Activated CD4-positive, alpha-beta T cell treated with anti-CD3 and anti-CD28 coated beads, Interleukin-2, amount 10 ng/mL, durations not matched to agents 24 days and 14 days (primary cell): ENCODE data around the gene TNFRSF21. TPM values are rescaled to one million over a fixed set of nuclear protein-coding genes. Genes with fewer than 3 reads are reported as not detected.

ENCODE experiments used
- DNase-seq: peaks from one replicate; pipeline ENCODE4 v3.0.0; 2022
- H3K27ac Mint-ChIP-seq: one replicate; pipeline ENCODE4 v1.8.0; 2022; ENCODE audit warnings: mild to moderate bottlenecking, mixed read lengths
- H3K27me3 Mint-ChIP-seq: one replicate; pipeline ENCODE4 v1.8.0; 2022; ENCODE audit warnings: mixed read lengths
- H3K36me3 Mint-ChIP-seq: one replicate; pipeline ENCODE4 v1.8.0; 2022; ENCODE audit warnings: low read depth, mild to moderate bottlenecking, mixed read lengths
- H3K4me1 Mint-ChIP-seq: one replicate; pipeline ENCODE4 v1.8.0; 2021; ENCODE audit warnings: mixed read lengths
- H3K4me3 Mint-ChIP-seq: one replicate; pipeline ENCODE4 v1.8.0; 2022; ENCODE audit warnings: mild to moderate bottlenecking, moderate library complexity, mixed read lengths
- H3K9me3 Mint-ChIP-seq: one replicate; pipeline ENCODE4 v1.8.0; 2021; ENCODE audit warnings: mixed read lengths
- intact Hi-C: fragments of 100-400 bp; cut with micrococcal nuclease; formaldehyde crosslinking; loops from one replicate; pipeline ENCODE4 v1.15.1; 2023
- total RNA-seq: library from RNA; stranded (reverse); gene quantifications from 2 replicates; pipeline ENCODE4 v1.2.3, GENCODE V29; 2022

TNFRSF21 gene
- total RNA-seq, 1 donor from 2014 or later, result 3.8 TPM

DNA sequence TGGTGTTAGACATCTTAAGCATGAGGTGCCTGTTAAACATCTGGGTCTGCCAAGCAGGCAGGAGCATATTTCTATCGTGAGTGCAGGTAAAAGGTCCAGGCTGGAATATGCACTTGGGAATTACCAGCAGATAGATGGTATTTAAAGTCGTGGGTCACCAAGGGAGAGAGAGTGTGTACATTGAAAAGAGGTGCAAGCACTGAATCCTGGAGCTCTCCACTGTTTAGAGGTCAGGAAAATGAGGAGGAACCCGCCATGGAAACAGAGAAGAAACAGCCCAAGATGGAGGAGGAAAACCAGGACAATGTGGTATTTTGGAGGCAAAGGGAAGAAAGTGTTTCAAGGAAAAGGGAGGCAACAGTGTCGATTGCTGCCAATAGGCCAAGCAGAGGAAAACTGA, 46.4 kb downstream of the TNFRSF21 start:
- no peak overlapping the region for H3K27ac Mint-ChIP-seq
- no peaks in the 10 kb centered on the region for H3K4me1 Mint-ChIP-seq
- no peaks in the 10 kb centered on the region for H3K27me3 Mint-ChIP-seq
- H3K9me3 Mint-ChIP-seq, result no peaks in the 10 kb centered on the region
- H3K4me3 Mint-ChIP-seq, result no peak overlapping the region
- no peaks in the 10 kb centered on the region for H3K36me3 Mint-ChIP-seq
- DNase-seq, result no peak
- intact Hi-C loops, result no loop called here

DNA sequence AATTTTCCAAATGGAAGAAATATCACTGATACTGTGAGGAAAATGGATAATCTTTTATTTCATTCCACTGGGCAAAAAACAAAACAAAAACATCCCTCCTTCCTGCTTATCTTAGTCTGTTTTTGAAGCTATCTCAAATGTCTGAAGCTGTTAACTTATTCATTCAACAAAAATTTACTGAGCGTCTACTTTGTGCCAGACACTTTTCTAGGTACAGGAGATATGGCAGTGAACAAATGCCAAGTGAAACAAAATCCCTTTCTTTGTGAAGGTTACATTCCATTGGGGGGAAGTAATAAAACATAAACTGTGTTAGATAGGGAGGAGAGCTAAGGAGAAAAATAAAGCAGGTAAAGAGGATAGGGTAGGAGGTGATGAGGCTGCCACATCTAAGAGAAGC, 47.5 kb downstream of the TNFRSF21 start:
- DNase-seq, result no peak
- Mint-ChIP-seq H3K36me3 (no peaks in the 10 kb centered on the region), H3K9me3 (no peaks in the 10 kb centered on the region), H3K27me3 (no peaks in the 10 kb centered on the region), H3K27ac (no peak overlapping the region), H3K4me1 (no peaks in the 10 kb centered on the region), H3K4me3 (no peak overlapping the region)
- intact Hi-C loops, result no loop called here

DNA sequence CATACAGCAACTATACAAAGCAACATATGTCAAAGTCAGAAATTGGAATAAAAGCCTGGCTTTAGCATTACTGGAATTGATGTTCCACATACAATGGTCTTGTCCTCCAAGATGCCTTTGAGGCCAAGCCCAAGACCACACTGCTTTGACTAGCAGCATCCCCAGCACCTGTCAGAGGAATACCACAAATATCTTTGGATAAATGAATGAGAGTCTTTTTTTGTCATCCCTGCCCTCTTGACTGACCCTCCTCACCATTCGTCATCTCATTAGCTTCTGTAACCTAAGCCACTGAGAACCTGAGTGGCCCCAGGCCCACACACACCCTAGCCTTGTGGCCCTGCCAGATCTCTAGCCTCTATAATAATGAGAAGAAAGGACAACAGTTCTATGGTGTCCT, 48.5 kb downstream of the TNFRSF21 start:
- Mint-ChIP-seq H3K27me3 (no peaks in the 10 kb centered on the region), H3K36me3 (no peaks in the 10 kb centered on the region), H3K4me1 (no peaks in the 10 kb centered on the region), H3K4me3 (no peak overlapping the region), H3K9me3 (no peaks in the 10 kb centered on the region), H3K27ac (no peak overlapping the region)
- intact Hi-C loops, result no loop called here
- DNase-seq, result no peak

DNA sequence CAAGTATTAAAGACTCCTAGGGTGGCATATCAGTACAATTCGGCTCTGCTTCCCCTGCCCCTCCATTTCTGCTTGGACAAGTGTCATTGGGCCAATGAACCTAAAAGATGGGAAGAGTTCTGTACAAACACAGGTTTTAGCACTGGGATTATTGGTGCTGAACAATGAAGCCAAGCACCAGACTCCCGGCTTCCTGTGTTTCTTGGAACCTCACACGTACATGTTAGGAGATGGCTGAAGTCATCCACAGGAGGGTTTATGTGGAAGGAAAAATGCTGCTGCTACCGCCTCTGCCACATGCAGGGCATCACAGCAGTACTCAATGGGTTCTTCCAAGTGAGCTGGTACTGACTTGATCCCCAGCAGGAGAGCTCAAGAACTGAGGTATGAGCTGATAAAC, 49.7 kb downstream of the TNFRSF21 start:
- H3K36me3 Mint-ChIP-seq, result no peaks in the 10 kb centered on the region
- no peaks in the 10 kb centered on the region for H3K9me3 Mint-ChIP-seq
- no peaks in the 10 kb centered on the region for H3K27me3 Mint-ChIP-seq
- H3K27ac Mint-ChIP-seq, result no peak overlapping the region
- intact Hi-C loops, result no loop called here
- no peaks in the 10 kb centered on the region for H3K4me1 Mint-ChIP-seq
- no peak for DNase-seq
- H3K4me3 Mint-ChIP-seq, result no peak overlapping the region

DNA sequence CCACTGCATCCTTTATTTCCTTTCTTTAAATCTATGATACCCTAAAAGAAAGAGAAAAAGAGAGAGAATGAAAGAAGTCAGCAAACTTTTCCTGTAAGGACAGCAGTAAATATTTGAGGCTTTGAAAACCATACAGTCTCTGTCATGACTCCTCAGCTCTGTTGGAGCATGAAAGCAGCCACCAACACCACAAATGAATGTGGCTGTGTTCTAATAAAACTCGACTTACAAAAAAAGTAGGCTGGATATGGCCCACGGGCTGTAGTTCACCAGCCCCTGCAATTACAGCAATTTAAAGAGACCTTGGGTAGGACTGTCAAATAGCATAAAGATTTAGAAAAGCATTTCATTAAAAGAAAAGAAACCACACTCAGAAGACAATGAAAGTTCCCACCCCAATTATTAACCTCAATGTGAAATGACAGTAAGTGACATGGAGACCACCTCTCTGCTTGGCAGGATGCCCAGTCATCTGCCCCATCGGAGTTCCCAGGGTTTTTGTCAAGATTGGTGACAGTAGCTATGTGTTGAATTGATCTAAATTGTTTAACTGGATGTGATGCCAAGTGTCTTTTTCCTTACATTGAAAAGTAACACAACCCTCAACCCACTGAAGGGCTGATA, 50.9 kb downstream of the TNFRSF21 start:
- Mint-ChIP-seq H3K9me3 (no peaks in the 10 kb centered on the region), H3K27ac (no peak overlapping the region), H3K4me1 (no peaks in the 10 kb centered on the region), H3K4me3 (no peak overlapping the region), H3K27me3 (no peaks in the 10 kb centered on the region), H3K36me3 (no peaks in the 10 kb centered on the region)
- DNase-seq, result no peak
- intact Hi-C loops, result no loop called here

DNA sequence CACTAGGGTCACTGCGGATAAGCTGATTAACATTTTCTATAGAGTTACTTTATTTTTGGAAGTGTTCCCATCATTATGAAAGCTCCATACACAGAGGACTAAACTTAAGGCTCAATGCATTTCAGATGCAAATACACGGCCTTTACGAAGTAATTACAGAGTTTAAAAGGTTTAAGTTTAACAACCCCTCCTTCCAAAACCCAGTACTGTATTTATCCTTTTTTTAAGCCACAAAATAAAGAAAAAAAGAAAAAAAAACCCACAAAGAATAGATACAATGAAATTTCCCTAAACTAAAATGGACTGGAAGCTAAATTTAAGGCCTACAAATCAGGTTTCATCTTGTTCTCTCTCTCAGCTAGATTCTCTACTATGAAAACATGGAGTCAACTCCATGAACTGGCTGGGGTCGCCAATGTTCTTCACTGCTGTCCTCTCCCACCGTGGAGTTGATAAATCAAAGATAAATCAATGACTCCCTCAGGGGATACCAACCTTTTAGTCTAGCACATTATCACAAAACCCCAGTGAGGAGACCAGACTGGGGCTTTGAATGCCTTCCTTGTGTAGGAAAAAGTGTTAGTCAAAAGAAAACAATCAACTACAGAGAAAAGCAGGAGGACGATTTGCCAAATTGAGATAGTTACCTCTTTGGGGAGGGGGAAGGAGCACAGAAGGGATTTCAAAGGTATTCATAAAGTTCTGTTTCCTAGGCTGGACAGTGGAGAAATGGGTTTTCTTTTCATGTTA, 52.5 kb downstream of the TNFRSF21 start:
- Mint-ChIP-seq H3K4me1 (no peaks in the 10 kb centered on the region), H3K27ac (no peak overlapping the region), H3K9me3 (no peaks in the 10 kb centered on the region), H3K27me3 (no peaks in the 10 kb centered on the region), H3K36me3 (no peaks in the 10 kb centered on the region), H3K4me3 (no peak overlapping the region)
- intact Hi-C loops, result no loop called here
- no peak for DNase-seq

DNA sequence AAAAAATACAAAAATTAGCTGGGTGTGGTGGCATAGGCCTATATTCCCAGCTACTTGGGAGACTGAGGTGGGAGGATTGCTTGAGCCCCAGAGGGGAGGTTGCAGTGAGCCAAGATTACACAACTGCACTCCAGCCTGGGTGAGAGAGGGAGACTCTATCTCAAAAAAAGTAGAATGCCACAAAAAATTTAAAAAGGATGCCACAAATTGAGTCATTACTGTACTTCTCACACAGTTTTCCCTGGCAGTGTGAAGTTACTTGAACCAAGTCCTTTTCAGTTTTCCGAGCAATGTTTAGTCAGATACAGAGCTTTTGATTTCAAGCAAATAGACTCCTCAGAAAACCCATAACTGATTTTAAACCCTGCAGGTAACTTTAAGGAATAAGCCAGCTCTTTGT, 53.3 kb downstream of the TNFRSF21 start:
- Mint-ChIP-seq H3K27ac (no peak overlapping the region), H3K9me3 (no peaks in the 10 kb centered on the region), H3K4me1 (no peaks in the 10 kb centered on the region), H3K4me3 (no peak overlapping the region), H3K27me3 (no peaks in the 10 kb centered on the region), H3K36me3 (no peaks in the 10 kb centered on the region)
- intact Hi-C loops, result no loop called here
- DNase-seq, result no peak

DNA sequence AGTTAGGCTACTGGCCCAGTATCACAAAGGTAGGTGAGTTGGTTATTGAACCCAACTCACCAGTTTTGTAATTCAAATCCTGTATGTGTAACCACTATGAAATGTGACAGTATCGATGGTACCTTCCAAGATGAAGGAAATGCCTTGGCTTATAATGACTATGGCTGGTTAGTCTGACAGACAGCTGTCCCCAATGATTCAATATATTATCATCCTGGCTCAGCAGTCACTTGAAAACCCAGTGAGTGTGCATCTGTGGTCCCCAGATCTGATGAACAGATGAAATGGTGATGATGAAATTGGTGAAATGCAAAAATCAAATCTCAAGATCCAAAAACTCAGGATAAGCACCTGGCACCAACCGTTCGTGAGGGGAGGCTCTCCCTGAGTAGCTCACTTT, 54.8 kb downstream of the TNFRSF21 start:
- H3K4me1 Mint-ChIP-seq, result no peaks in the 10 kb centered on the region
- DNase-seq, result no peak
- H3K4me3 Mint-ChIP-seq, result no peak overlapping the region
- H3K9me3 Mint-ChIP-seq, result no peaks in the 10 kb centered on the region
- H3K27me3 Mint-ChIP-seq, result no peaks in the 10 kb centered on the region
- H3K36me3 Mint-ChIP-seq, result no peaks in the 10 kb centered on the region
- intact Hi-C loops, result no loop called here
- no peak overlapping the region for H3K27ac Mint-ChIP-seq

DNA sequence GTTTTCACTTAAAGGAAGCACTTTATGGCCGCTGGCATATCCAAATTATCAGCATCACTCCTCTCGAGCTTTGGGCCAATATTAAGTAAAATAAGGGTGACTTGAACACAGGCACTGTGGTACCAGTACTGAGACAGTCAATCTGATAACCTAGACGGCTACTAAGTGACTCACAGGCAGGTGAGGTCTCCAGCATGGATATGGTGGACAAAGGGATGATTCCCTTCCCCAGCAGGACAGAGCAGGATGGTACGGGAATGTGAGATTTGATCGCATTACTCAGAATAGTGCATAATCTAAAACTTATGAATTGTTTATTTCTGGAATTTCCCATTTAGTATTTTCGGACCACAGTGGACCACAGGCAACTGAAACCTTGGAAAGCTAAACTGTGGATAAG, 55.7 kb downstream of the TNFRSF21 start:
- H3K27me3 Mint-ChIP-seq, result peaks cover 4% of the 10 kb centered on the region
- no peak overlapping the region for H3K27ac Mint-ChIP-seq
- no peaks in the 10 kb centered on the region for H3K4me1 Mint-ChIP-seq
- H3K4me3 Mint-ChIP-seq, result no peak overlapping the region
- intact Hi-C loops, result no loop called here
- no peaks in the 10 kb centered on the region for H3K9me3 Mint-ChIP-seq
- no peaks in the 10 kb centered on the region for H3K36me3 Mint-ChIP-seq
- no peak for DNase-seq

DNA sequence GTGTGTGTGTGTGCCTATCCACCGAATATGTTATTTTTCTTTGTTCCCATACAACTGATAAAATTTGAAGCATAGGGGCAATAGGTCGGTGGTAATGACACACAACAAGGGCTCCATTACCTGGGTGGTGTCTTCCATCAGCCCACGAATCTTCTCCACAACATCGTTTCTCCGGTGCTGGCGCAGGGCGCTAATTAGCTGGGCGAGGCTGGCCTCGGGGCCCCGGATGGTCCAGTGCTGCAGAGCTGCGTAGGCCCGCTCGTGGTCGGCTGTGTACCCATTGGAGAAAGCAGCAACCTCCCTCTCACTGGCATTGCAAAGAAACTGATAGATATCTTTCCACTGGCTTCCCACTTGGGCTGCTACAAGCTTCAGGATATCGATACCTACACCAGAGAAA, 56.6 kb downstream of the TNFRSF21 start:
- H3K4me1 Mint-ChIP-seq, result no peaks in the 10 kb centered on the region
- intact Hi-C loops, result no loop called here
- no peaks in the 10 kb centered on the region for H3K9me3 Mint-ChIP-seq
- no peak overlapping the region for H3K4me3 Mint-ChIP-seq
- no peak for DNase-seq
- no peak overlapping the region for H3K27ac Mint-ChIP-seq
- H3K36me3 Mint-ChIP-seq, result no peaks in the 10 kb centered on the region
- peaks cover 4% of the 10 kb centered on the region for H3K27me3 Mint-ChIP-seq

DNA sequence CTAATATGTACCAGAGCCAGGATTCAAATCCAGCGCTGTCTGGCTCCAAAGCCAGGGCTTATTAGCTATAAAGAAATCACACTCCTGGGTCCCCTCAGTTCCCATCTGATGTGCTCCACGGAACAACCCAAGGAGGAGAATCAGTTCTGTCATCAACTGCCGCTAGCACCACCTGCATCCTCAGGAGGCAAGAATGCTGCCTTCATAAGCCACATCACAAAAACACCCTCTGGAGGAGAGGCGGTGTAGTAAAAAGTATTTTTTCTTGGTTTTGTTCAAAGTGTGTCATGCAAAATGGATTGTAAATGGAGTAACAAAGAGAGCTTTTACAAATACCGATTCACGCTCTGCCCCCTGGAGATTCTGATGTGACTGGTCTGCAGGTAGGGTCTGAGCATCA, 57.1 kb downstream of the TNFRSF21 start:
- no peaks in the 10 kb centered on the region for H3K9me3 Mint-ChIP-seq
- no peaks in the 10 kb centered on the region for H3K4me1 Mint-ChIP-seq
- no peak overlapping the region for H3K4me3 Mint-ChIP-seq
- H3K36me3 Mint-ChIP-seq, result no peaks in the 10 kb centered on the region
- H3K27me3 Mint-ChIP-seq, result peaks cover 4% of the 10 kb centered on the region
- no peak overlapping the region for H3K27ac Mint-ChIP-seq
- no peak for DNase-seq
- intact Hi-C loops, result no loop called here

DNA sequence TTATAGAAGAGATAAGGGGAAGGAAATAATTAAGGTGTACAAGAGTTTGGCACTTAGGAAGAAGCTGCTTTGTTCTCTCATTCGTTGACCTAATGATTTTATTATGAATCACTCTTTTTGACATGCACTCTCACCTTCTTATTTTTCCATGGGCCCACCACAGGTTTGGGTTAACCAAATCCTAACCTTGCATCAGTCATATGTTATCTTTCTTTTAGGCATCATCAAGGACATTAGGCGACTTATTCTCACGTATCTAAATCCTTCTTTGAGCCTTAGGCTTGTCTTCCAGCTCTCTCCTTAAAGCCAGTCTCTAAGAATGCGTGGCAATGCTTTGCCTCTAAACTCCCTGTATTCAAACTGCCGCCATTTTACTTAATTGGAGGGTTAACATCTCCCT, 58.3 kb downstream of the TNFRSF21 start:
- no peak overlapping the region for H3K4me3 Mint-ChIP-seq
- no peaks in the 10 kb centered on the region for H3K4me1 Mint-ChIP-seq
- H3K27me3 Mint-ChIP-seq, result peaks cover 4% of the 10 kb centered on the region
- intact Hi-C loops, result no loop called here
- no peak for DNase-seq
- H3K9me3 Mint-ChIP-seq, result no peaks in the 10 kb centered on the region
- no peak overlapping the region for H3K27ac Mint-ChIP-seq
- no peaks in the 10 kb centered on the region for H3K36me3 Mint-ChIP-seq

DNA sequence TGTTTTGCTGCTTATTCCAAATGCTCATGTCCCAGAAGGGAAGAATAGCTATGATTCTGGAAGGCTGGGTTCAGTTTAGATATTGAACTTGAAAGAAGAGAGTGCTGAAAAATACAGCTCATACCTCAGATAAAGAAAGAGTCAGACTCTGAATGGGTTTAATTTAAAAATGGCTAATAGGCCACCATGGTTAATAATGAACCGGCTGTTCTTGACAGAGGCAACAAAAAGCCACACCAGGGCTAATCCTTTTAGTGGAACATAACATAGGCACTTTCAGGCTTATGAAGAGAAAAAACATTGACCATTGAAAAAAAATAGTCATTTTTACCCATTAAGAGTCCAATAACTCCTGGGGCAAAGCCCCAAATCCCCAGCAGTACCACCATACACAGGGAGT, 59.4 kb downstream of the TNFRSF21 start:
- no peaks in the 10 kb centered on the region for H3K9me3 Mint-ChIP-seq
- no peaks in the 10 kb centered on the region for H3K4me1 Mint-ChIP-seq
- no peak overlapping the region for H3K27ac Mint-ChIP-seq
- no peak for DNase-seq
- H3K27me3 Mint-ChIP-seq, result peaks cover 4% of the 10 kb centered on the region
- intact Hi-C loops, result no loop called here
- H3K4me3 Mint-ChIP-seq, result no peak overlapping the region
- no peaks in the 10 kb centered on the region for H3K36me3 Mint-ChIP-seq

DNA sequence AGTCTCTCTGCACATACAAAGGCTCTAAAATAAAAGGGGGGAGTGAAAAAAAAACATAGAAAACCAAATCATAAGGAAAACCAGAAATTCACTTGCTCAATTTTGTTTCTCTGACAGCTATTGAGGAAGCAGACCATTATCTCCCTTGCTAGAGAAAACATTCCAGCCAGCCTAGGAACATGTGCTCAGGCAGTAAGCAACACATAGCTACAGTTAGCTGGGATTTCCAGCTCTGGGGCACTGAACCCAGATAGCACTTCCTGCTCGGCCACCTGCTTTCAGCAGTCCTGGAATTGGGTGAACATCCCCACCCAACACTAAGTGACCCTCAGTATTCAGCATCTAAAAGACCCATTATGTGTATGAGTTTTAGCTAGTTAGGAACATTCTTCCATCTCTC, 61.3 kb downstream of the TNFRSF21 start:
- Mint-ChIP-seq H3K4me1 (no peaks in the 10 kb centered on the region), H3K36me3 (no peaks in the 10 kb centered on the region), H3K27ac (no peak overlapping the region), H3K4me3 (no peak overlapping the region), H3K27me3 (peaks cover 4% of the 10 kb centered on the region), H3K9me3 (no peaks in the 10 kb centered on the region)
- no peak for DNase-seq
- intact Hi-C loops, result no loop called here

DNA sequence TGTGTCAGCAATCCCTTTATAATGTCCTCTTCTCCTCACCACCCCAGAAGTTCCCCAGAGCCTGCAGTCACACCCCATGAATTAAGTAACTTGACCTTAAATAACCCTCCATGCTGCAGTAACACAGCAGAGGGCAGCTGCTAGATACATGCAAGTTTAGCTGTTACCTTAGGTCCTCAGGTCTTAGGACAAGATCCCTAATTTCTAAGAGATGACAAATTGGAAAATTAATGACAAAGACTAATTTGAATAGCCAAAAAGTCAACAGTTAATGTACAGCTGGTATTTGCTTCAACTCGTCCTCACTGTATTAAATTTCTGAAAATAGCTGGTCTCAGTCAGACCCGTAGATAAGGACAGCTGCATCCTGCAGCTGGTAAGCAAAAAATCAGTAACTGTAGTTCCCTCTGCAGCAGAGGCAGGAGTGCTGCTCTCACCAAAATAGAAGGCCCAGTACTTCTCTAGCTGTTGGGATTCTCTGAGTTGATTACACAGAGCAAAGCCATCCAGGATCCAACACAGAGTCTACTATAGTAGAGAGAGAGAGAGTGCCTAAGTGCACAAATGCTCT, 62.4 kb downstream of the TNFRSF21 start:
- Mint-ChIP-seq H3K36me3 (no peaks in the 10 kb centered on the region), H3K4me3 (no peak overlapping the region), H3K9me3 (no peaks in the 10 kb centered on the region), H3K27ac (no peak overlapping the region), H3K27me3 (peaks cover 4% of the 10 kb centered on the region), H3K4me1 (peaks cover 5% of the 10 kb centered on the region)
- DNase-seq, result no peak
- intact Hi-C loops, result no loop called here
